Measurements from ENCODE around the gene CWC27.

GRCh38 chr5:65047948-65048690, 279.4 kb downstream of the CWC27 start:
- TF ChIP-seq EZH2phosphoT487 (IDR thresholded peaks at IDR 0.05) (no peak), CTCF (IDR thresholded peaks at IDR 0.05) (no peak), EZH2 (IDR thresholded peaks at IDR 0.05) (no peak)
